NCI-H226 (cell line): ENCODE measurements around the gene BTBD7.

Experiments
- DNase-seq: peaks from one replicate; pipeline ENCODE4 v3.0.0-alpha.2; 2015

Gene BTBD7

GRCh38 chr14:93329965-93330608, 2.7 kb downstream of the BTBD7 start:
- no peak for DNase-seq

- DNase-seq: no peak
Measured at GRCh38 chr14:93328546-93328945, 4.3 kb downstream of the BTBD7 start.

- DNase-seq: no peak
Measured at GRCh38 chr14:93326196-93326595, 6.6 kb downstream of the BTBD7 start.

- DNase-seq: no peak
Measured at GRCh38 chr14:93323600-93324174, 9.1 kb downstream of the BTBD7 start.

- no peak for DNase-seq
Measured at GRCh38 chr14:93322929-93323599, 9.8 kb downstream of the BTBD7 start.

GRCh38 chr14:93320489-93320888, 12.3 kb downstream of the BTBD7 start:
- DNase-seq: no peak

GRCh38 chr14:93319958-93320357, 12.9 kb downstream of the BTBD7 start:
- no peak for DNase-seq

GRCh38 chr14:93319494-93319893, 13.3 kb downstream of the BTBD7 start:
- no peak for DNase-seq

GRCh38 chr14:93318927-93319326, 13.9 kb downstream of the BTBD7 start:
- no peak for DNase-seq

- DNase-seq: peak; percentile 74
Measured at GRCh38 chr14:93317875-93318807, 14.7 kb downstream of the BTBD7 start.

- DNase-seq: no peak
Measured at GRCh38 chr14:93317210-93317874, 15.5 kb downstream of the BTBD7 start.

- no peak for DNase-seq
Measured at GRCh38 chr14:93316716-93317115, 16.1 kb downstream of the BTBD7 start.

- no peak for DNase-seq
Measured at GRCh38 chr14:93315575-93315974, 17.3 kb downstream of the BTBD7 start.

- DNase-seq: no peak
Measured at GRCh38 chr14:93311082-93311481, 21.8 kb downstream of the BTBD7 start.

- no peak for DNase-seq
Measured at GRCh38 chr14:93309427-93309966, 23.3 kb downstream of the BTBD7 start.

GRCh38 chr14:93308686-93309345, 24.0 kb downstream of the BTBD7 start:
- no peak for DNase-seq

GRCh38 chr14:93306812-93307211, 26.0 kb downstream of the BTBD7 start:
- DNase-seq: no peak

GRCh38 chr14:93305725-93306418, 27.0 kb downstream of the BTBD7 start:
- DNase-seq: no peak

- peak; percentile 22 for DNase-seq
Measured at GRCh38 chr14:93304771-93305170, 28.1 kb downstream of the BTBD7 start.

- DNase-seq: peak; percentile 22
Measured at GRCh38 chr14:93303659-93304058, 29.2 kb downstream of the BTBD7 start.
